ENCODE measurements around the gene INPP1.

The INPP1 gene

GRCh38 chr2:190320696-190321095 is 22.7 kb upstream of the INPP1 start:
- DNase-seq (ENCODE audit: low read depth) = no peak
- no peak for TF ChIP-seq CTCF (conservative IDR thresholded peaks at IDR 0.05; ENCODE audit: low read depth, low read length)
- H3K4me3 ChIP-seq (ENCODE audit: low read depth, low read length) = no peak overlapping the region

DNA sequence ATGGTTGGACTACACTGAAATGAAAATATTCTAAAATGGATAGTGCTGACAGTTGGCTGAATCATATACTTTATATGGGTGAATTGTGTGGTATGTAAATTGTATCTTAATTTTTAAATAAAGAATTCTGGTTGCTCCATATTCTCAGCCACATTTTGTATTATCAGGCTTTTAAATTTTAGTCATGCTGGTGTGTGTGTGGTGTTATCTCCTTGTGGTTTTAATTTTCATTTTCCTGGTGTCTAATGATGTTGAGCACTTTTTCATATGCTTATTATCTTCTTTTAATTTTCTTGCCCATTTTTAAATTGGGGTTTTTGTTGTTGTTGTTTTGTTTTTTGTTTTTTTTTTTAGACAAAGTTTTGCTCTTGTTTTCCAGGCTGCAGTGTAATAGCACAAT is 20.0 kb upstream of the INPP1 start:
- no peak for TF ChIP-seq CTCF (conservative IDR thresholded peaks at IDR 0.05; ENCODE audit: low read depth, low read length)
- no peak overlapping the region for H3K4me3 ChIP-seq (ENCODE audit: low read depth, low read length)
- no peak for DNase-seq (ENCODE audit: low read depth)

DNA sequence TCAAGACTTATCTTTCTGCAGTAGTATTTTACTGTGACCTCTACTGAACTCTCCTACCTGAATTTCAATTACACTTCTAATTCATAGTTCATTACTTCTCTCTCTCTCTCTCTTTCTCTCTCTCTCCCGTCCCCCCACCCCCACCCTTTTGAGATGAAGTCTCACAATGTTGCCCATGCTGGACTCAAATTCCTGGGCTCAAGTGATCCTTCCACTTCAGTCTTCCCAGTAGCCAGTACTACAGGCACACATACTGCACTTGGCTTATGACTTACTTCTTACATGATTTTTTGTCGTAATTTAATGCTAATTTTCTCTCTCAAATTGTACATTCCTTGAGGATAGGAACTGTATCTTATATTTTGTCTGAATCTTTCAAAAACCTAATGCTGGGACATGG is 17.8 kb upstream of the INPP1 start:
- no peak overlapping the region for H3K4me3 ChIP-seq (ENCODE audit: low read depth, low read length)
- DNase-seq (ENCODE audit: low read depth) = no peak
- no peak for TF ChIP-seq CTCF (conservative IDR thresholded peaks at IDR 0.05; ENCODE audit: low read depth, low read length)

GRCh38 chr2:190327867-190328572 is 15.4 kb upstream of the INPP1 start:
- DNase-seq (ENCODE audit: low read depth) = no peak
- H3K4me3 ChIP-seq (ENCODE audit: low read depth, low read length) = no peak overlapping the region
- TF ChIP-seq CTCF (conservative IDR thresholded peaks at IDR 0.05; ENCODE audit: low read depth, low read length) = no peak

DNA sequence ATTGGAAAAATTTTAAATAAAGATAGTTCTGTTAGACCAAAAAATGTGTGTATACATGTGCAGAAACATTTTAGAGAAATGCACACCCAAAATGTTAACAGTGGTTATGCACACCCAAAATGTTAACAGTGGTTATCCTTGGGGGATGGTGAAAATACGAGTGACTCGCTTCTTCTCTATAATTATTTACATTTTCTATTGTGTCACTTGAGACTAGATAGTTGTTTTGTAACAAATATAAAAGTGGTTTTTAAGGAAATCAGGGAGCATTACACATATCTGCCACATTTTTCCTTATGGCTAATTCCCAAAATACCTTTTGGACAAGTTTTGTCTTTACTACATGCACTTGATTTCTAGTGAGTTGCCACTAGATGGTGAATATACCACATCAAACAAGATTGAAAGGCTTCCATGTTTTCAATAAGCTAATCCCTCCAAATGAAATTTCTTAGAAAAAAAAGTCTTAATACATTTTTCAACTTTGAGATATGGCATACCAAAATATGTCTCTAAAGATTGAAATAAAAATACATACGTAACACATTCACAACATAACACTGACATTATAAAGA is 14.7 kb upstream of the INPP1 start:
- TF ChIP-seq CTCF (conservative IDR thresholded peaks at IDR 0.05; ENCODE audit: low read depth, low read length) = no peak
- H3K4me3 ChIP-seq (ENCODE audit: low read depth, low read length) = no peak overlapping the region
- peak; percentile 56 for DNase-seq (ENCODE audit: low read depth)

DNA sequence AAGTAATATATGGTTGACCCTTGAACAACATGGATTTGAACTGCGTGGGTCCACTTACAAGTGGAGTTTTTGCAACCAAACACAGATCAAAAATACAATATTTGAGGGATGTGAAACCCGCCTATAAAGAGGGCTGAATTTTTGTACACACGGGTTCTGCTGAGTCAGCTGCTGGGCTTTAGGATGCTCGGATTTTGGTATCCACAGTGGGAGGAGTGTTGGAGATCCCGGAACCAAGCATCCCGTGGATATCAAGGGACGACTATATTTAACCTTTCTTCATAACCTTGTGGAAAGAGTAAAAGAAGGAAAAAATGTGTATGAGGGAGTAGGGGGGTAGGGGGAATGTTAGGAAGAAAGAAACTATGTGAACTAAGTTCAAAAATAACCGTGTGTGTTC is 10.0 kb upstream of the INPP1 start:
- DNase-seq (ENCODE audit: low read depth) = no peak
- H3K4me3 ChIP-seq (ENCODE audit: low read depth, low read length) = no peak overlapping the region
- no peak for TF ChIP-seq CTCF (conservative IDR thresholded peaks at IDR 0.05; ENCODE audit: low read depth, low read length)

GRCh38 chr2:190333928-190334327 is 9.5 kb upstream of the INPP1 start:
- H3K4me3 ChIP-seq (ENCODE audit: low read depth, low read length) = no peak overlapping the region
- no peak for TF ChIP-seq CTCF (conservative IDR thresholded peaks at IDR 0.05; ENCODE audit: low read depth, low read length)
- DNase-seq (ENCODE audit: low read depth) = no peak
